Rectal smooth muscle tissue (tissue), 1 donor: ENCODE data around the gene RTRAF.

Source experiments
- H3K27ac ChIP-seq: one replicate; pipeline ENCODE4 v1.7.0; 2013; ENCODE audit warnings: low read depth, low read length, inconsistent platforms
- H3K27me3 ChIP-seq: one replicate; pipeline ENCODE4 v1.7.0; 2013; ENCODE audit warnings: low read length; ENCODE audit not compliant: control insufficient read depth, insufficient read depth
- H3K36me3 ChIP-seq: one replicate; pipeline ENCODE4 v1.7.0; 2013; ENCODE audit warnings: low read length; ENCODE audit not compliant: control insufficient read depth, insufficient read depth
- H3K4me1 ChIP-seq: one replicate; pipeline ENCODE4 v1.7.0; 2013; ENCODE audit warnings: low read length; ENCODE audit not compliant: control insufficient read depth, insufficient read depth
- H3K4me3 ChIP-seq: one replicate; pipeline ENCODE4 v1.7.0; 2013; ENCODE audit warnings: low read length
- H3K9ac ChIP-seq: one replicate; pipeline ENCODE4 v1.7.0; 2013; ENCODE audit warnings: low read length

RTRAF gene

DNA sequence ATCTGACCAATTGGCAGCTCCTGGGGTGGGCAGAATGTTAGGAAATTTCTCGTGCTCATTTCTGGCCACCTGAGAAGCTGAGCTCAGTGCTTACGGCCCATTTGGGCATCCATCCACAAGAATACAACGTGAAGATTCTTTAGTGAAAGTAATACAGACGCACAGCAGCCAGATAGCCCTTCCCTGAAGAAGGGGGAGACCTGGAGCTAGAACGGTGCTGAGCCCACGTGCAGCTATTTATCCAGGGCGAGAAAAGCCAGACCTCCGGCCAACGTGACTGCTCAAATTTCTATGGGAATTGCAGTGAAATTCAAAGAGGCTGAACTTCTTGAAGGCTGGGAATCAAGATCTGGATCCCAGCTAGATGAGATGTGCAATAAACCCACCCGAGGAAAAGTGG lies 58.8 kb downstream of the RTRAF start:
- H3K27me3 ChIP-seq: no peaks in the 10 kb centered on the region
- no peak overlapping the region for H3K27ac ChIP-seq
- no peak overlapping the region for H3K9ac ChIP-seq
- no peaks in the 10 kb centered on the region for H3K36me3 ChIP-seq
- H3K4me1 ChIP-seq: peaks cover 64% of the 10 kb centered on the region
- H3K4me3 ChIP-seq: no peak overlapping the region

DNA sequence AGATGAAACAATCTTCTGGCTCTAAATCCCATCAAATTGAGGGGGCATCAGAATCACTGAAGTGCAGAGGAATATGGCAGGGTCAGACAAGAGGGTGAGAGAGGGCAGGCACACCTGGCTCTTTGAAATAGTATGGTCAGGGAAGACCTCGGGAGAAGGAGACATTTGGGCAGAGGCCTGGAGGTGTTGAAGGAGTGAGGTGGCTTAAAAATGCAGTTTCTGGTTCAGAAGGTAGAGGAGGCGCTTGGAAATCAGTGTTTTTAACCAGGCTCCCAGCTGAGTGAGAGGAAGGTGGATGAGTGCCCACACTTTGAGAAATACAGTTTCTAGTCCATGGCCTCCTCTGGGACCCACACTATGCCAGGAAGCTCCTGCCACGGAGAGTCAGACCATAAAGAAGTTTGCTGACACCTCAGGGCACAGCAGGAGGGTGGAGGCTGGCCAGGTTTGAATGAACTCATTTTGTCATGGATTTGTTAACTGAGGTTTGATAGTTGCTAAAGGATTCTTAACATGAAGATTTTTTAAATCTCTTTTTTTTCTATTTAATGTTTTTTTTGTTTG lies 59.4 kb downstream of the RTRAF start:
- peaks cover 67% of the 10 kb centered on the region for H3K4me1 ChIP-seq
- H3K9ac ChIP-seq: no peak overlapping the region
- H3K27ac ChIP-seq: no peak overlapping the region

DNA sequence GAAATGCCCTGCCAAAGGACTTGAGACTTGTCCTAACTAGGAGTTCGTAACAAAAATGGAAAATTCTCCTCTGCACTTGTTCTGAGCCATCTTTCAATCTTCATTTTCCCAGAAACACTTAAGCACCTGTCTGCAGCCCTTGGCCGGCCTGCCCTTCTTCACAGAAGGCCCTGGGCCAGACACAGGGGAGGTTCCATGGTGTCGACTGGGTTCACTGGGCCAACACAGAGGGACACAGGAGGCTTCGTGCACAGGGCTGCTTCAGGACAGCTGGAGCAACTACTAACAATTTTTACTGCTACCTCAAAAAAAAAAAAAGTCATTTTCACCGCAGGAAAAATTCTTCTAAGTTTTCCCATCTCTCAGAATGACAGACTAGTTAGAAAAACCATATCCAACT lies 59.9 kb downstream of the RTRAF start:
- no peak overlapping the region for H3K27ac ChIP-seq
- no peaks in the 10 kb centered on the region for H3K27me3 ChIP-seq
- no peaks in the 10 kb centered on the region for H3K36me3 ChIP-seq
- peaks cover 69% of the 10 kb centered on the region for H3K4me1 ChIP-seq
- H3K4me3 ChIP-seq: no peak overlapping the region
- H3K9ac ChIP-seq: no peak overlapping the region

More for the DNA sequence above, 59.4 kb downstream of the RTRAF start:
- Histone ChIP-seq H3K27me3 (no peaks in the 10 kb centered on the region), H3K4me3 (no peak overlapping the region), H3K36me3 (no peaks in the 10 kb centered on the region)

DNA sequence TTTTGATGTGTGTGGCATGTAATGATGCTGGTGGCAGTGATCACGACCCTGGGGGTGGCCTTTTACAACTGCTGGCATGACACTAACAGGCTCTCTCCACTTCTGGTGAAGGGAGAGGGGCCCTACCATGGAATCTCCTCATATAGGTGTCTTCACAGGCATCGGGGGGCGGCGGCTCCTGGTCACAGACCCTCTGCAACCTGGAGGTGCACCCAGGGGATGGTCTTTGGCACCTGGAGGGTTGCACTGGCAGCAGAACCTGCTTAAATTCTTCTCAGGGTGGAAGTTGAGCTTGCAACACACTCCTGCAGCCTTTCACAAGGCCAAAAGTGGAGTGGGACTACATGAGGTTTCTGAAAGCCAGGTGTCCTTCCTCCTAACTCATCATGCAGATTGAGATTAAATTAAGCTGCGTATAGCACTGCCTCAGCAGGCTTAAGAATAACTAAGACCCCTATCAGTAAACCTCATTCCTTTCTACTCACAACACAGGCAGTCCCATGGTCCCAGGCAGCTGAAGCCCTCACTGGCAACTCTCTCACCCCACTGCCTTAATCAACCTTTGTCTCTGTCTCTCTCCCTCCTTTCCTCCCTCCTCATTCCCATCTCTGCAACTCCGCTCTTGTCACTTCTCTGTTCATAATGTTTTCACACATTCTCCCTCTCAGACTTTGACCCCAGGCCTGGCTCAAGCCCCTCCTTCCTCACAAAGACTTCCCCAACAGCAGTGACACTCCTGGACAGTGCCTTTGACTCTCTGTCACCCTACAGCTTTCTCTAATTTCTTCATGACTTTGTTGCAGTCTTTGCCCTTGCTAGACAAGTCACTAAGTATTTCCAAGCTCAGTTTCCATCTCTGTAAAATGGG lies 60.6 kb downstream of the RTRAF start:
- Histone ChIP-seq H3K4me3 (no peak overlapping the region), H3K36me3 (no peaks in the 10 kb centered on the region), H3K27ac (no peak overlapping the region), H3K4me1 (peaks cover 66% of the 10 kb centered on the region), H3K9ac (no peak overlapping the region), H3K27me3 (no peaks in the 10 kb centered on the region)

DNA sequence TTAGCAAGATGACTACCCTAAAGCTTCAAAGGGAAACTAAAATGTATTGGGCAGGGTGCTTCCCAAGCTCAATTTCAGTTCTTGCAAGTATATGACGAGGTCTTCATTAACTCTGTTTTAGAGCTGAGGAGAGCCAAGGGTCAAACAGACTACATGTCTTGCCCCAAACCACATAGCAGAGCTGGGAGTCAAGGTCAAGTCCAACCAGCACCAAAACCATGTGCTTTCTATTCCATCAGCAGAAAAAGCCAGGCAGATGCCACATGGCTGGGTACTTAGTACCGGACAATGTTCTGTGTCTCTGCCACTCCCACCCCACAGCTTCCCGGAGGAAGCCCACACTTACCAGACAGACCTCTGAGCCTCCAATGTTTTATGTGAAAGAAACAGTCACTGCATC lies 61.9 kb downstream of the RTRAF start:
- Histone ChIP-seq H3K9ac (no peak overlapping the region), H3K4me3 (no peak overlapping the region), H3K27me3 (no peaks in the 10 kb centered on the region), H3K27ac (no peak overlapping the region), H3K36me3 (no peaks in the 10 kb centered on the region), H3K4me1 (peaks cover 60% of the 10 kb centered on the region)

- Histone ChIP-seq H3K9ac (no peak overlapping the region), H3K27ac (peak overlapping the region; percentile 80), H3K36me3 (no peaks in the 10 kb centered on the region), H3K27me3 (no peaks in the 10 kb centered on the region), H3K4me1 (peaks cover 55% of the 10 kb centered on the region), H3K4me3 (no peak overlapping the region)
Observed at GRCh38 chr14:52051871-52052270, 62.5 kb downstream of the RTRAF start.

DNA sequence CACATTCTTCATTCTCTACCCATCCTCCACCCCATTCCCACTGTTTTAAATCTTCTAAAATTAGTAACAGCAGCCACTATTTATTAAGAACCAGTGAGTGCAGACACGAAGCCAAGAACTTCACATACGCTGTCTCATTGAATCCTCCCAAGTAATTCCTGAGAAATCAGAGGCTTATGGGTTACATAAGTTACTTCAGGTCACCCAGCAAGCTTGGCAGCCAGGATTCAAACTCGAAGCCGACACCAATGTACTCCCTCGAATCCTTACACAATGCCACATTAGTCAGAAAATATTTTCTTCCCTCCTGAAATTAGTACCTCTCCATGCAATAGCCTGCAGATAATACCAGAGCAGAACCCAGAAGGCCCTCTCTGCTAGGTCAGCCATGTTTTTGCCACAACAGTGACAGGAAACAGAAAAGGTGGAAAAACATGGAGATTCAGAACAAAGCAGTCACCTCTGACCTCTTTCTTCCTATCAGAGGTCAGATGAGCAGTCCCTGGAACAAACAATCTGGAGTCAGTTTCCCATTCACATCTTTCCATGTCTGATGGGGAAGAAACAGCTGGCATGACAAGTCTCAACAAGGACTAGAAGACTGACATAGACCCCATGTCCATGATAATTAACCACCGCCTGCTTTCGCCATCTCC lies 63.1 kb downstream of the RTRAF start:
- peak overlapping the region; percentile 80 for H3K27ac ChIP-seq
- peaks cover 50% of the 10 kb centered on the region for H3K4me1 ChIP-seq
- no peaks in the 10 kb centered on the region for H3K36me3 ChIP-seq
- no peaks in the 10 kb centered on the region for H3K27me3 ChIP-seq
- H3K9ac ChIP-seq: no peak overlapping the region
- no peak overlapping the region for H3K4me3 ChIP-seq

GRCh38 chr14:52053044-52053443 lies 63.7 kb downstream of the RTRAF start:
- no peak overlapping the region for H3K9ac ChIP-seq
- H3K27ac ChIP-seq: peak overlapping the region; percentile 80
- H3K4me3 ChIP-seq: no peak overlapping the region
- peaks cover 44% of the 10 kb centered on the region for H3K4me1 ChIP-seq
- H3K27me3 ChIP-seq: no peaks in the 10 kb centered on the region
- no peaks in the 10 kb centered on the region for H3K36me3 ChIP-seq

DNA sequence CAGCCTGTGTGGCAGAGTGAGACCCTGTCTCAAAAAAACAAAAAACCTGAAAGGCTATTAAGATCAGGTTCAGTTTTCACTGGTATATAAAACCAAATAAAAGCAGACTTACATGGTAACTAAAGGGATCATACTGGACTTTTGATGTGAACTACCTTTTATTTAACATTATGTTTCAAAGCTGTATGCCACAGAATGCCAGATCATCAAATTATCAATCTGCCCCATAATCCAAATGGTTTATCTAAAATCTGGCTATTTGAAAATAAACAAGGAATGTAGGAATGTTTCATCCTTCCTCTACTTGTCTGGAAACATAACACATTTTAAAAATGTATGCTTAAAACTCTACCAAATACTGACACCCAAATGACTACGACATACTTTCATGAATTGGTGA lies 65.3 kb downstream of the RTRAF start:
- Histone ChIP-seq H3K4me3 (no peak overlapping the region), H3K4me1 (peaks cover 45% of the 10 kb centered on the region), H3K27ac (no peak overlapping the region), H3K36me3 (no peaks in the 10 kb centered on the region), H3K9ac (no peak overlapping the region), H3K27me3 (no peaks in the 10 kb centered on the region)

DNA sequence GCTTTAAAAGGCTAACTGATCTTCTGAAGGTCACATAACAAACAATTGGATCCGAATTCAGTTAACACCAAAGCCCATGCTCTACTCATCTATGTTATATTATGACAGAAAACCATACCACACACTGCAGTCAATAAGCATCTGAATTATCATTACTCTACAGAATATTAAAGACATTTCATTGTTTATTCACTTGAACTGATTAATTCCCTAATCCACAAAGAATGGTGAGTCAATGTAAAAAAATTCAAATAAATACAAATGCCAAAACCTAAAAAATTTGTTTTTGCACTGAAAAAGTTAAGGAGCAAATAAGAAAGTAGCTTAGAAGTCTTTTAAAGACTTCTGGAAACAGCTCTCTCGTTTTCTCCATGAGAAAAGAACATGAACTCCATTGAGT lies 65.8 kb downstream of the RTRAF start:
- Histone ChIP-seq H3K27me3 (no peaks in the 10 kb centered on the region), H3K9ac (no peak overlapping the region), H3K36me3 (no peaks in the 10 kb centered on the region), H3K27ac (no peak overlapping the region), H3K4me3 (no peak overlapping the region), H3K4me1 (peaks cover 45% of the 10 kb centered on the region)

DNA sequence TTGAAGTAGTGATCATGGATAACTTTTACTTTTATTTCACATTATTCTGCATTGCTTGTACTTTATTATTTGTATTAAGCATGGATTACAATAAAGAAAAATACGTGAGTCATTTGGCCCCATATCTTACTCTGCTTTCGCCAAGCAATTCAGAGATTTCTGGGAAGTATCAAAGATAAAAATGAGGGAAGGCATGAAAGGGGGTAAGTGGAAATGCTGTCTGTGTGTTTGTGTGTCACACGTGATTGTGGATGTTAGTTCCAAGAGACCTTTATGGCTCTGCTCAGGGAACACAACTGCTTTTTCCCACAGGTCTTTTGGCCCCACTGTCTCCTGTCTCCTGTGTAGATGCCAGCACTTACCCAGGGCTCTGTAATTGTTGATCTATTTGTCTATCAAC lies 69.0 kb downstream of the RTRAF start:
- peaks cover 53% of the 10 kb centered on the region for H3K4me1 ChIP-seq
- no peaks in the 10 kb centered on the region for H3K27me3 ChIP-seq
- H3K27ac ChIP-seq: peak overlapping the region; percentile 38

DNA sequence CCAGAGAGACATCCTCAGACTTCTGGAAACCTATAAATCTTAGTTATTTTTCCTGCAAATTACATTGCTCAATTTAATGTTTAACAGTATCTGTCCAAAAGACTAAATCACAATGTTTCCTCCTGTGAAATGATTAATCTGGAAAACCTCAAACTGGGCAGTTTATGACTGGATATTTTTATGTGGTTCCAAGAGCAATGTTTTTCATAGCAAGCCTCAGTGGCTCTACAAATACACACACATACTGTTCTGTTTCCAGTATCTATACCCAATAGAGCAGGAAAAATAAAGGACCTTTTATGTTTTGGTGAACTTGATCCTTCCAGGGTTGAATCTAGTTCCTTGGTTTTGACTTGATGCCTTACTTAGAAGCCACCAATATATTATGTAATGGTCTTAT lies 70.3 kb downstream of the RTRAF start:
- H3K4me3 ChIP-seq: no peak overlapping the region
- H3K27me3 ChIP-seq: no peaks in the 10 kb centered on the region
- peaks cover 49% of the 10 kb centered on the region for H3K4me1 ChIP-seq
- H3K9ac ChIP-seq: no peak overlapping the region
- H3K27ac ChIP-seq: peak overlapping the region; percentile 38
- H3K36me3 ChIP-seq: no peaks in the 10 kb centered on the region

More for the DNA sequence above, 69.0 kb downstream of the RTRAF start:
- H3K4me3 ChIP-seq: no peak overlapping the region
- no peak overlapping the region for H3K9ac ChIP-seq
- H3K36me3 ChIP-seq: no peaks in the 10 kb centered on the region
